OCI-LY7 (cell line): ENCODE results near the gene TMSB15A. TPM values are rescaled to one million over a fixed set of nuclear protein-coding genes. Genes with fewer than 3 reads are reported as not detected.
"Not testable (repeated sequence)": the region's sequence is repeated elsewhere in the genome, so short reads cannot be mapped to it uniquely, and the experiment has no call there.

Source experiments
- BruUV-seq: library from RNA; stranded (reverse); fragments of 400-500 nt; replicated peaks from 2 replicates; lab custom pipeline; 2021; lab: Mats Ljungman, UMichigan
- CTCF ChIA-PET: fragments of 300-600 bp; sonication (Branson Sonifier 250); formaldehyde crosslinking; loops from one replicate; lab custom pipeline; 2022; ENCODE audit warnings: antibody characterized with exemption; ENCODE audit not compliant: unreplicated experiment; lab: Charles Lee
- POLR2A ChIA-PET: fragments of 300-600 bp; sonication (Branson Sonifier 250); formaldehyde crosslinking; loops from one replicate; lab custom pipeline; 2022; ENCODE audit warnings: antibody characterized with exemption; lab: Charles Lee
- DNase-seq: peaks from one replicate; pipeline ENCODE4 v3.0.0-alpha.2; 2015; ENCODE audit warnings: low spot score
- H2AFZ ChIP-seq: fragments of 200-600 bp; sonication (generic), shearing (Covaris generic); 2 replicates; pipeline ENCODE4 v1.6.1; 2014; ENCODE audit warnings: mild to moderate bottlenecking, antibody characterized with exemption, low read length, moderate library complexity
- H3K27ac ChIP-seq: fragments of 200-600 bp; sonication (generic); 2 replicates; pipeline ENCODE4 v1.5.1; 2014; ENCODE audit warnings: mixed run types, low read depth, mild to moderate bottlenecking, moderate library complexity, low read length, inconsistent platforms; ENCODE audit not compliant: poor library complexity, severe bottlenecking
- H3K36me3 ChIP-seq: fragments of 200-600 bp; sonication (generic); 2 replicates; pipeline ENCODE4 v1.6.1; 2014; ENCODE audit warnings: mild to moderate bottlenecking, antibody characterized with exemption, low read length, moderate library complexity, mixed read lengths; ENCODE audit not compliant: insufficient read depth
- H3K4me1 ChIP-seq: fragments of 200-600 bp; sonication (generic); 2 replicates; pipeline ENCODE4 v1.5.1; 2014; ENCODE audit warnings: mild to moderate bottlenecking, low read length; ENCODE audit not compliant: insufficient read depth, poor library complexity, severe bottlenecking
- H3K4me2 ChIP-seq: fragments of 200-600 bp; sonication (generic); 2 replicates; pipeline ENCODE4 v1.6.1; 2014; ENCODE audit warnings: mild to moderate bottlenecking, low read length
- H3K4me3 ChIP-seq: fragments of 200-600 bp; sonication (generic); 2 replicates; pipeline ENCODE4 v1.5.1; 2014; ENCODE audit warnings: mild to moderate bottlenecking, low read depth, low read length; ENCODE audit not compliant: poor library complexity, severe bottlenecking
- H3K79me2 ChIP-seq: fragments of 200-600 bp; sonication (generic); 2 replicates; pipeline ENCODE4 v1.6.1; 2016; ENCODE audit warnings: low read depth, mild to moderate bottlenecking, low read length, moderate library complexity, mixed read lengths; ENCODE audit not compliant: insufficient read depth
- H3K9me2 ChIP-seq: fragments of 200-600 bp; sonication (generic); 2 replicates; pipeline ENCODE4 v1.6.1; 2016; ENCODE audit warnings: mild to moderate bottlenecking, low read length, mixed read lengths; ENCODE audit not compliant: insufficient read depth
- H3K9me3 ChIP-seq: fragments of 200-600 bp; sonication (generic); 2 replicates; pipeline ENCODE4 v1.6.1; 2014; ENCODE audit warnings: mild to moderate bottlenecking, mixed run types, low read length, mixed read lengths
- H4K20me1 ChIP-seq: fragments of 200-600 bp; sonication (generic); 2 replicates; pipeline ENCODE4 v1.6.1; 2014; ENCODE audit warnings: mild to moderate bottlenecking, antibody characterized with exemption, low read length, moderate library complexity, mixed read lengths; ENCODE audit not compliant: insufficient read depth
- EZH2phosphoT487 ChIP-seq: fragments of 200-600 bp; sonication (generic); IDR thresholded peaks from 2 replicates; pipeline ENCODE4 v1.6.1; 2018; ENCODE audit warnings: low read depth, borderline replicate concordance, mild to moderate bottlenecking, mixed run types, antibody characterized with exemption, low read length, moderate library complexity, mixed read lengths
- intact Hi-C: fragments of 100-400 bp; cut with micrococcal nuclease; formaldehyde crosslinking; loops from one replicate; pipeline ENCODE4 v1.10.0; 2022; ENCODE audit not compliant: unreplicated experiment
- total RNA-seq, 2 experiments: library from RNA; depleted of rRNA in 1 of 2; stranded (reverse); fragments of >200 nt in 1 of 2; shearing (Covaris generic) in 1 of 2; gene quantifications; 2 replicates each; pipeline ENCODE4 v1.2.3, GENCODE V29; 2014 to 2022
- TF ChIP-seq, protein P1 (sequence below): fragments of 200-600 bp; sonication (generic); conservative IDR thresholded peaks from 2 replicates; pipeline ENCODE4 v1.5.1; 2014; ENCODE audit warnings: mild to moderate bottlenecking, antibody characterized with exemption, low read length, moderate library complexity, mixed read lengths

The TMSB15A gene
- total RNA-seq, 2 experiments from 2014 or later: not detected

DNA sequence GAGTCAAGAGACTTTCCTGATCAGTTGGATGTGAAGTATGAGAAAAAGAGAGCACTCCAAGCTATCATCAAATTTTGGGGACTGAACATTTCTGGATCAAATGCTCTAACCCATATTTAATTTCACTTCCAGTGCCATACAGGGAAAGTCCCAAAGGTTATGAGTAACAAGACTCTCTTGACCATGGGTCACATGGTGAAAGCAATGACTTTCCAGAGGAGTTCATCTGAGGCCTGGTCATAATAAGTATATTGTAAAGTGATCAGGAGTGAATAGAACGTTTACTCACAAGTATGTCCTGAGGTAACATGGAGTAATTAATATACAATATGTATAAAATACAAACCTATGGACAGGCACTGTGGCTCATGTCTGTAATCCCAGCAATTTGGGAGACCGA, 42.1 kb upstream of the TMSB15A start:
- TF ChIP-seq, protein P1, sequence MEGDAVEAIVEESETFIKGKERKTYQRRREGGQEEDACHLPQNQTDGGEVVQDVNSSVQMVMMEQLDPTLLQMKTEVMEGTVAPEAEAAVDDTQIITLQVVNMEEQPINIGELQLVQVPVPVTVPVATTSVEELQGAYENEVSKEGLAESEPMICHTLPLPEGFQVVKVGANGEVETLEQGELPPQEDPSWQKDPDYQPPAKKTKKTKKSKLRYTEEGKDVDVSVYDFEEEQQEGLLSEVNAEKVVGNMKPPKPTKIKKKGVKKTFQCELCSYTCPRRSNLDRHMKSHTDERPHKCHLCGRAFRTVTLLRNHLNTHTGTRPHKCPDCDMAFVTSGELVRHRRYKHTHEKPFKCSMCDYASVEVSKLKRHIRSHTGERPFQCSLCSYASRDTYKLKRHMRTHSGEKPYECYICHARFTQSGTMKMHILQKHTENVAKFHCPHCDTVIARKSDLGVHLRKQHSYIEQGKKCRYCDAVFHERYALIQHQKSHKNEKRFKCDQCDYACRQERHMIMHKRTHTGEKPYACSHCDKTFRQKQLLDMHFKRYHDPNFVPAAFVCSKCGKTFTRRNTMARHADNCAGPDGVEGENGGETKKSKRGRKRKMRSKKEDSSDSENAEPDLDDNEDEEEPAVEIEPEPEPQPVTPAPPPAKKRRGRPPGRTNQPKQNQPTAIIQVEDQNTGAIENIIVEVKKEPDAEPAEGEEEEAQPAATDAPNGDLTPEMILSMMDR: no peak
- Histone ChIP-seq H3K4me3 (no peak overlapping the region), H3K27ac (no peak overlapping the region), H3K79me2 (no peaks in the 10 kb centered on the region), H3K4me1 (no peaks in the 10 kb centered on the region), H4K20me1 (no peaks in the 10 kb centered on the region), H3K36me3 (no peaks in the 10 kb centered on the region), H2AFZ (no peak overlapping the region), H3K9me2 (no peaks in the 10 kb centered on the region), H3K4me2 (no peak overlapping the region), H3K9me3 (no peaks in the 10 kb centered on the region)
- intact Hi-C loops: no loop called here
- ChIA-PET CTCF (no interaction called here), POLR2A (no interaction called here)
- BruUV-seq: no TSS peak
- no peak for DNase-seq

DNA sequence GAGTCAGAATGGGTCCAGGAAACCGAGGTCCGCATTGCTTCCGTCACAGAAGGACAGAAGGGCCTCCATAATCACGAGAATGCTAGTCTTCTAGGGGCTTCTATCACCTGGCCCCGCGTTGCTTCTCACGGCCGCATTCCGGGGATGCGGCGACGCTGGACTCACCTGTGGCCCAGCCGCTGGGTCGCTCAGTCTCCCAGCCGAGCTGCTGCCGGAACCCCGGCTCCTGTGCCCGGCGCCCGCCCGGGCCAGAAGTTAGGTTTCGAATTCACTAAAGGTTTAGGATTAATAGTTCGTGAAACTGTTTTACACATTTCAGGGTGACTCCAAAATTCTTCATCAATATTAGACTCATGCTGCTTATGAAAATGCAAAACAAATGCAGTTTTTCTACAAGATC, 31.7 kb upstream of the TMSB15A start:
- intact Hi-C loops: no loop called here
- Histone ChIP-seq H3K4me1 (no peaks in the 10 kb centered on the region), H2AFZ (no peak overlapping the region), H3K79me2 (no peaks in the 10 kb centered on the region), H3K36me3 (no peaks in the 10 kb centered on the region), H3K9me2 (no peaks in the 10 kb centered on the region), H3K9me3 (no peaks in the 10 kb centered on the region), H3K4me3 (no peak overlapping the region), H3K4me2 (no peak overlapping the region), H4K20me1 (no peaks in the 10 kb centered on the region), H3K27ac (no peak overlapping the region)
- no peak for TF ChIP-seq EZH2phosphoT487
- TF ChIP-seq, protein P1: no peak
- CTCF ChIA-PET: no interaction called here
- POLR2A ChIA-PET: interaction anchor here (0.6 kb wide), 1 partner anchor 619 kb away, joined by 3 read pairs; no protein-coding TSS in a partner anchor
- no TSS peak for BruUV-seq
- DNase-seq: no peak

DNA sequence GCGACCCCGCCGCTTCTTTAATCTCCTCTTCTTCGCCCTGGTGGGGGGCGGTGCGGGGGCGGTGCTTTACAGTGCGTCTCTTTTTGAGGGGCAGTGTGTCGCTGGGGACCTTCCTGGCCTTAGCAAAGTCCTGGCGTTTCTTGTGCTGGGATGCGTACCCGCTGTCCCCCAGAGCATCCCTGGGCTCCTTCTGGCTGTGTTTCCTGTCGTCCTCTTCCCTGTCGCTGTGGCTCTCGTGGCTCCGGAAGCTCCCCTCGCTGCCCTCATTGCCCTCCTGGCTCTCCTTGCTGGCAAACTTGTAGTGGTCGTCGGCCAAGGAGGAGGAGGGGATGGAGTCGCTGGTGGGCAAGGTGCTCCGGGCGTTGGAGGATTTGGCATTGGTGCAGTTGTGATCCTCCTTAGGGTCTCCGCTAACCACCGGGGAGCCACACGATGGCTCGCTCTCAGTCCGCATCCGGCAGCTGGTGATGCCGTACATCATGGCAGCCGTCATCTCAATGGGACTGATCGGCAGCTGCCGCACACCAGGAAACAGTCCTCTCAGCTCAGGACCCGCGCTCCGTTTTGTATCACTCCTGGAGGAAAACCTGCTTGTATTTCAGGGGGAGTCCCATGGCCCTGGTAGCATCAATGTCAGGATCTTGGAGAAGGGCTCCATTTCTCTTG, 30.4 kb upstream of the TMSB15A start:
- intact Hi-C loops: no loop called here
- no TSS peak for BruUV-seq
- H3K9me3 ChIP-seq: no peaks in the 10 kb centered on the region
- no peak overlapping the region for H2AFZ ChIP-seq
- DNase-seq: no peak
- no peak overlapping the region for H3K27ac ChIP-seq
- no peak for TF ChIP-seq EZH2phosphoT487
- TF ChIP-seq, protein P1: no peak
- H3K79me2 ChIP-seq: no peaks in the 10 kb centered on the region
- no peaks in the 10 kb centered on the region for H3K36me3 ChIP-seq
- ChIA-PET POLR2A (no interaction called here), CTCF (no interaction called here)
- no peaks in the 10 kb centered on the region for H4K20me1 ChIP-seq
- H3K4me3 ChIP-seq: no peak overlapping the region
- H3K9me2 ChIP-seq: no peaks in the 10 kb centered on the region
- H3K4me1 ChIP-seq: no peaks in the 10 kb centered on the region
- H3K4me2 ChIP-seq: no peak overlapping the region

DNA sequence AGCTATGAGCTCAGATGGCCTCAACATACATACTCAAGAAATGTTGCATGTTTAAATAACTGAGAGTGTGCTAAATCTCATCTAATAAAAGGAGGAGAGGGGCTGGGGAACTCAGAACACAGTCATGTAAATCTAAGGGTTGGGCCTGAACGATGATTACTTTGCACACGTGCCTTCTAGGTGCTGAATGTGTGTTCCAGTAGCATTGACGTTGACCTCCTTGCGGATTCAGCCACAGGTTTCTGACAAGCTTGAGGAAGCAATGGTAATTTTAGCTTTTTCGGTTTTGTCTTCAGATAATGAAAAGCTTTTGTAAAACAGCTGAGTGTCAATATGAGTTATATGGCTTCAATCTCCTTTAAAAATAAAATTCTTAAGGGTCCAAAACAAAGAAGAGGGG, 29.6 kb upstream of the TMSB15A start:
- POLR2A ChIA-PET, H2AFZ ChIP-seq, H3K27ac ChIP-seq, H3K4me2 ChIP-seq, H3K4me1 ChIP-seq, DNase-seq, BruUV-seq, CTCF ChIA-PET, H3K9me3 ChIP-seq, H3K36me3 ChIP-seq, H3K9me2 ChIP-seq, H3K79me2 ChIP-seq, intact Hi-C loops, H3K4me3 ChIP-seq, H4K20me1 ChIP-seq: not testable (repeated sequence)
